ENCODE data around the gene RASGRF2. TPM values are rescaled to one million over a fixed set of nuclear protein-coding genes. Genes with fewer than 3 reads are reported as not detected.

RASGRF2 gene
- 0.76 TPM for total RNA-seq
- polyA plus RNA-seq = 1.8 TPM
- long read RNA-seq, donor 1 = 0 reads
- long read RNA-seq, donor 2 = 0 reads
- long read RNA-seq, donor 3 = 0 reads
- long read RNA-seq, donor 4 = 0 reads
- long read RNA-seq, donor 5 = 0 reads
- long read RNA-seq, donor 6 = 0 reads
- long read RNA-seq, donor 7 = 0 reads
- long read RNA-seq, donor 8 = 0 reads
- long read RNA-seq, donor 9 = 0 reads
- long read RNA-seq, donor 10 = 0 reads

GRCh38 chr5:80959768-80960442 lies at the start of gene RASGRF2:
Gene RASGRF2, plus strand, starts transcription at chr5:80960363. Its CDS starts 376 bp downstream, at chr5:80960739.
- WGBS = 14% methylated on average over 66 of the region's 66 CpGs
- Histone ChIP-seq H3K36me3 (ENCODE audit: control insufficient read depth in 2 of 2, insufficient read depth in 2 of 2, low read length in 1 of 2) (no peaks in the 10 kb centered on the region), H3K27ac (ENCODE audit: low read depth in 1 of 2, low read length in 1 of 2) (no peak within 1 kb of the TSS), H3K4me1 (ENCODE audit: control insufficient read depth in 2 of 2, insufficient read depth in 2 of 2, low read length in 2 of 2) (peaks cover 12 to 34% of the 10 kb centered on the region in 2 donors), H3K4me3 (ENCODE audit: low read length in 2 of 2) (peak within 1 kb of the TSS in 1 of 2 donors; percentile 53), H3K9me3 (ENCODE audit: control insufficient read depth in 2 of 2, insufficient read depth in 1 of 2, low read length in 1 of 2) (no peaks in the 10 kb centered on the region), H3K27me3 (ENCODE audit: control insufficient read depth in 2 of 2, insufficient read depth in 1 of 2, low read length in 1 of 2) (peaks cover 23 to 52% of the 10 kb centered on the region in 2 donors)
- DNase-seq (ENCODE audit: low read depth in 6 of 9, low spot score in 9 of 9) = peak in 1 of 9 donors; percentile 35

- H3K4me1 ChIP-seq (ENCODE audit: control insufficient read depth in 2 of 2, insufficient read depth in 2 of 2, low read length in 2 of 2) = no peaks in the 10 kb centered on the region
- 96% methylated on average over 3 of the region's 3 CpGs for WGBS
- H3K4me3 ChIP-seq (ENCODE audit: low read length in 2 of 2) = no peak overlapping the region
- no peaks in the 10 kb centered on the region for H3K36me3 ChIP-seq (ENCODE audit: control insufficient read depth in 2 of 2, insufficient read depth in 2 of 2, low read length in 1 of 2)
- DNase-seq (ENCODE audit: low read depth in 6 of 9, low spot score in 9 of 9) = no peak
- H3K9me3 ChIP-seq (ENCODE audit: control insufficient read depth in 2 of 2, insufficient read depth in 1 of 2, low read length in 1 of 2) = no peaks in the 10 kb centered on the region
- H3K27me3 ChIP-seq (ENCODE audit: control insufficient read depth in 2 of 2, insufficient read depth in 1 of 2, low read length in 1 of 2) = no peaks in the 10 kb centered on the region
- no peak overlapping the region for H3K27ac ChIP-seq (ENCODE audit: low read depth in 1 of 2, low read length in 1 of 2)
Observed at GRCh38 chr5:80912479-80912878, 47.7 kb upstream of the RASGRF2 start.

- Histone ChIP-seq H3K4me3 (ENCODE audit: low read length in 2 of 2) (no peak overlapping the region), H3K4me1 (ENCODE audit: control insufficient read depth in 2 of 2, insufficient read depth in 2 of 2, low read length in 2 of 2) (no peaks in the 10 kb centered on the region), H3K27me3 (ENCODE audit: control insufficient read depth in 2 of 2, insufficient read depth in 1 of 2, low read length in 1 of 2) (no peaks in the 10 kb centered on the region), H3K36me3 (ENCODE audit: control insufficient read depth in 2 of 2, insufficient read depth in 2 of 2, low read length in 1 of 2) (no peaks in the 10 kb centered on the region), H3K9me3 (ENCODE audit: control insufficient read depth in 2 of 2, insufficient read depth in 1 of 2, low read length in 1 of 2) (no peaks in the 10 kb centered on the region), H3K27ac (ENCODE audit: low read depth in 1 of 2, low read length in 1 of 2) (no peak overlapping the region)
- WGBS = 97% methylated on average over 1 of the region's 1 CpG
- no peak for DNase-seq (ENCODE audit: low read depth in 6 of 9, low spot score in 9 of 9)
Observed at GRCh38 chr5:80915716-80916115, 44.4 kb upstream of the RASGRF2 start.

- DNase-seq (ENCODE audit: low read depth in 6 of 9, low spot score in 9 of 9) = no peak
- Histone ChIP-seq H3K27me3 (ENCODE audit: control insufficient read depth in 2 of 2, insufficient read depth in 1 of 2, low read length in 1 of 2) (no peaks in the 10 kb centered on the region), H3K36me3 (ENCODE audit: control insufficient read depth in 2 of 2, insufficient read depth in 2 of 2, low read length in 1 of 2) (no peaks in the 10 kb centered on the region), H3K4me3 (ENCODE audit: low read length in 2 of 2) (no peak overlapping the region), H3K27ac (ENCODE audit: low read depth in 1 of 2, low read length in 1 of 2) (no peak overlapping the region), H3K4me1 (ENCODE audit: control insufficient read depth in 2 of 2, insufficient read depth in 2 of 2, low read length in 2 of 2) (no peaks in the 10 kb centered on the region), H3K9me3 (ENCODE audit: control insufficient read depth in 2 of 2, insufficient read depth in 1 of 2, low read length in 1 of 2) (no peaks in the 10 kb centered on the region)
- WGBS = 97% methylated on average over 4 of the region's 4 CpGs
Observed at GRCh38 chr5:80916676-80917075, 43.5 kb upstream of the RASGRF2 start.

GRCh38 chr5:80917631-80918030 lies 42.5 kb upstream of the RASGRF2 start:
- 33% methylated on average over 3 of the region's 3 CpGs for WGBS
- Histone ChIP-seq H3K4me3 (ENCODE audit: low read length in 2 of 2) (no peak overlapping the region), H3K36me3 (ENCODE audit: control insufficient read depth in 2 of 2, insufficient read depth in 2 of 2, low read length in 1 of 2) (no peaks in the 10 kb centered on the region), H3K4me1 (ENCODE audit: control insufficient read depth in 2 of 2, insufficient read depth in 2 of 2, low read length in 2 of 2) (no peaks in the 10 kb centered on the region), H3K27me3 (ENCODE audit: control insufficient read depth in 2 of 2, insufficient read depth in 1 of 2, low read length in 1 of 2) (no peaks in the 10 kb centered on the region), H3K9me3 (ENCODE audit: control insufficient read depth in 2 of 2, insufficient read depth in 1 of 2, low read length in 1 of 2) (no peaks in the 10 kb centered on the region), H3K27ac (ENCODE audit: low read depth in 1 of 2, low read length in 1 of 2) (no peak overlapping the region)
- peak in 4 of 9 donors; percentile 11 to 54 (median 12) for DNase-seq (ENCODE audit: low read depth in 6 of 9, low spot score in 9 of 9)

GRCh38 chr5:80919678-80920196 lies 40.4 kb upstream of the RASGRF2 start:
- Histone ChIP-seq H3K27ac (ENCODE audit: low read depth in 1 of 2, low read length in 1 of 2) (no peak overlapping the region), H3K9me3 (ENCODE audit: control insufficient read depth in 2 of 2, insufficient read depth in 1 of 2, low read length in 1 of 2) (no peaks in the 10 kb centered on the region), H3K36me3 (ENCODE audit: control insufficient read depth in 2 of 2, insufficient read depth in 2 of 2, low read length in 1 of 2) (no peaks in the 10 kb centered on the region)

GRCh38 chr5:80920333-80920732 lies 39.8 kb upstream of the RASGRF2 start:
- DNase-seq (ENCODE audit: low read depth in 6 of 9, low spot score in 9 of 9) = no peak
- Histone ChIP-seq H3K9me3 (ENCODE audit: control insufficient read depth in 2 of 2, insufficient read depth in 1 of 2, low read length in 1 of 2) (no peaks in the 10 kb centered on the region), H3K27ac (ENCODE audit: low read depth in 1 of 2, low read length in 1 of 2) (no peak overlapping the region), H3K27me3 (ENCODE audit: control insufficient read depth in 2 of 2, insufficient read depth in 1 of 2, low read length in 1 of 2) (no peaks in the 10 kb centered on the region), H3K36me3 (ENCODE audit: control insufficient read depth in 2 of 2, insufficient read depth in 2 of 2, low read length in 1 of 2) (no peaks in the 10 kb centered on the region), H3K4me1 (ENCODE audit: control insufficient read depth in 2 of 2, insufficient read depth in 2 of 2, low read length in 2 of 2) (no peaks in the 10 kb centered on the region), H3K4me3 (ENCODE audit: low read length in 2 of 2) (no peak overlapping the region)

More at GRCh38 chr5:80919678-80920196, 40.4 kb upstream of the RASGRF2 start:
- no peak overlapping the region for H3K4me3 ChIP-seq (ENCODE audit: low read length in 2 of 2)
- no peak for DNase-seq (ENCODE audit: low read depth in 6 of 9, low spot score in 9 of 9)
- H3K27me3 ChIP-seq (ENCODE audit: control insufficient read depth in 2 of 2, insufficient read depth in 1 of 2, low read length in 1 of 2) = no peaks in the 10 kb centered on the region
- 97% methylated on average over 6 of the region's 6 CpGs for WGBS
- no peaks in the 10 kb centered on the region for H3K4me1 ChIP-seq (ENCODE audit: control insufficient read depth in 2 of 2, insufficient read depth in 2 of 2, low read length in 2 of 2)

- no peaks in the 10 kb centered on the region for H3K4me1 ChIP-seq (ENCODE audit: control insufficient read depth in 2 of 2, insufficient read depth in 2 of 2, low read length in 2 of 2)
- no peaks in the 10 kb centered on the region for H3K27me3 ChIP-seq (ENCODE audit: control insufficient read depth in 2 of 2, insufficient read depth in 1 of 2, low read length in 1 of 2)
- no peak overlapping the region for H3K27ac ChIP-seq (ENCODE audit: low read depth in 1 of 2, low read length in 1 of 2)
- H3K36me3 ChIP-seq (ENCODE audit: control insufficient read depth in 2 of 2, insufficient read depth in 2 of 2, low read length in 1 of 2) = no peaks in the 10 kb centered on the region
- H3K4me3 ChIP-seq (ENCODE audit: low read length in 2 of 2) = no peak overlapping the region
- H3K9me3 ChIP-seq (ENCODE audit: control insufficient read depth in 2 of 2, insufficient read depth in 1 of 2, low read length in 1 of 2) = no peaks in the 10 kb centered on the region
- DNase-seq (ENCODE audit: low read depth in 6 of 9, low spot score in 9 of 9) = no peak
Observed at GRCh38 chr5:80921026-80921425, 39.1 kb upstream of the RASGRF2 start.

GRCh38 chr5:80925931-80926330 lies 34.2 kb upstream of the RASGRF2 start:
- WGBS = 99% methylated on average over 1 of the region's 1 CpG
- H3K4me1 ChIP-seq (ENCODE audit: control insufficient read depth in 2 of 2, insufficient read depth in 2 of 2, low read length in 2 of 2) = peaks cover 0 to 2% of the 10 kb centered on the region in 2 donors
- no peak overlapping the region for H3K4me3 ChIP-seq (ENCODE audit: low read length in 2 of 2)
- no peaks in the 10 kb centered on the region for H3K9me3 ChIP-seq (ENCODE audit: control insufficient read depth in 2 of 2, insufficient read depth in 1 of 2, low read length in 1 of 2)
- H3K36me3 ChIP-seq (ENCODE audit: control insufficient read depth in 2 of 2, insufficient read depth in 2 of 2, low read length in 1 of 2) = no peaks in the 10 kb centered on the region
- no peak overlapping the region for H3K27ac ChIP-seq (ENCODE audit: low read depth in 1 of 2, low read length in 1 of 2)
- no peak for DNase-seq (ENCODE audit: low read depth in 6 of 9, low spot score in 9 of 9)
- H3K27me3 ChIP-seq (ENCODE audit: control insufficient read depth in 2 of 2, insufficient read depth in 1 of 2, low read length in 1 of 2) = no peaks in the 10 kb centered on the region
